GM19395 (cell line): ENCODE data around the gene SPATA16.
"Not testable (repeated sequence)": the region's sequence is repeated elsewhere in the genome, so short reads cannot be mapped to it uniquely, and the experiment has no call there.

Experiments used
- ATAC-seq: cut with Tn5 transposase; IDR thresholded peaks from one replicate; pipeline ENCODE4 v1.9.1; 2021; ENCODE audit warnings: mild to moderate bottlenecking, moderate library complexity; ENCODE audit not compliant: unreplicated experiment

SPATA16 gene

GRCh38 chr3:173006006-173006405 is 135.0 kb downstream of the SPATA16 start:
- ATAC-seq = no peak

- ATAC-seq = no peak
Observed at GRCh38 chr3:173004681-173005080, 136.4 kb downstream of the SPATA16 start.

- no peak for ATAC-seq
Observed at GRCh38 chr3:173003956-173004355, 137.1 kb downstream of the SPATA16 start.

- ATAC-seq = no peak
Observed at GRCh38 chr3:173003471-173003870, 137.6 kb downstream of the SPATA16 start.

GRCh38 chr3:173001622-173002021 is 139.4 kb downstream of the SPATA16 start:
- ATAC-seq = no peak

- no peak for ATAC-seq
Observed at GRCh38 chr3:173000553-173000952, 140.5 kb downstream of the SPATA16 start.

GRCh38 chr3:172993412-172993811 is 147.6 kb downstream of the SPATA16 start:
- ATAC-seq = no peak

- no peak for ATAC-seq
Observed at GRCh38 chr3:172991424-172991996, 149.5 kb downstream of the SPATA16 start.

GRCh38 chr3:172989373-172989772 is 151.7 kb downstream of the SPATA16 start:
- no peak for ATAC-seq

GRCh38 chr3:172987273-172987672 is 153.8 kb downstream of the SPATA16 start:
- no peak for ATAC-seq

- ATAC-seq = no peak
Observed at GRCh38 chr3:172984914-172985313, 156.1 kb downstream of the SPATA16 start.

- no peak for ATAC-seq
Observed at GRCh38 chr3:172982736-172983364, 158.2 kb downstream of the SPATA16 start.

GRCh38 chr3:172981407-172981983 is 159.5 kb downstream of the SPATA16 start:
- ATAC-seq = no peak

GRCh38 chr3:172980849-172981248 is 160.2 kb downstream of the SPATA16 start:
- ATAC-seq = no peak

GRCh38 chr3:172977696-172978095 is 163.3 kb downstream of the SPATA16 start:
- ATAC-seq = no peak

- ATAC-seq = no peak
Observed at GRCh38 chr3:172974969-172975368, 166.1 kb downstream of the SPATA16 start.

- no peak for ATAC-seq
Observed at GRCh38 chr3:172973799-172974198, 167.2 kb downstream of the SPATA16 start.

- ATAC-seq = no peak
Observed at GRCh38 chr3:172972717-172973116, 168.3 kb downstream of the SPATA16 start.

GRCh38 chr3:172972067-172972466 is 169.0 kb downstream of the SPATA16 start:
- ATAC-seq = no peak

GRCh38 chr3:172968646-172969045 is 172.4 kb downstream of the SPATA16 start:
- ATAC-seq = no peak

GRCh38 chr3:172965256-172965655 is 175.8 kb downstream of the SPATA16 start:
- no peak for ATAC-seq

GRCh38 chr3:172960626-172961182 is 180.3 kb downstream of the SPATA16 start:
- not testable (repeated sequence) for ATAC-seq
